GM12801 (cell line): ENCODE measurements around the gene TNFRSF11A.

Source experiments
- CTCF ChIP-seq: IDR thresholded peaks from one replicate; pipeline ENCODE4 v1.5.1; 2011; ENCODE audit warnings: control low read depth; ENCODE audit not compliant: insufficient read length; ENCODE audit errors: extremely low read depth

The TNFRSF11A gene

GRCh38 chr18:62361288-62361687, 36.2 kb downstream of the TNFRSF11A start:
- TF ChIP-seq CTCF: no peak

GRCh38 chr18:62364558-62364957, 39.4 kb downstream of the TNFRSF11A start:
- TF ChIP-seq CTCF: no peak

GRCh38 chr18:62365420-62365819, 40.3 kb downstream of the TNFRSF11A start:
- no peak for TF ChIP-seq CTCF

- TF ChIP-seq CTCF: no peak
Observed at GRCh38 chr18:62366992-62367391, 41.9 kb downstream of the TNFRSF11A start.

GRCh38 chr18:62368100-62368499, 43.0 kb downstream of the TNFRSF11A start:
- TF ChIP-seq CTCF: no peak

- TF ChIP-seq CTCF: no peak
Observed at GRCh38 chr18:62369129-62369644, 44.1 kb downstream of the TNFRSF11A start.

GRCh38 chr18:62370366-62370765, 45.3 kb downstream of the TNFRSF11A start:
- no peak for TF ChIP-seq CTCF

- TF ChIP-seq CTCF: no peak
Observed at GRCh38 chr18:62371436-62371835, 46.3 kb downstream of the TNFRSF11A start.
